ENCODE data around the gene PARD6G. TPM values are rescaled to one million over a fixed set of nuclear protein-coding genes. Genes with fewer than 3 reads are reported as not detected.

Gene PARD6G
- total and polyA plus RNA-seq, 2 experiments from 2014 or later, result 6.9 to 18.5 TPM

- ATAC-seq (no peak), DNase-seq (ENCODE audit: low spot score) (no peak)
- Histone ChIP-seq H3K36me3 (ENCODE audit: insufficient read depth) (no peaks in the 10 kb centered on the region), H3K79me2 (replicated peaks; ENCODE audit: insufficient read depth) (no peaks in the 10 kb centered on the region), H3K27me3 (ENCODE audit: insufficient read depth) (no peaks in the 10 kb centered on the region), H3K4me2 (no peak overlapping the region), H3K4me1 (ENCODE audit: insufficient read depth) (peaks cover 27% of the 10 kb centered on the region), H2AFZ (no peak overlapping the region), H3K27ac (ENCODE audit: low read depth) (no peak overlapping the region), H3F3A (replicated peaks; ENCODE audit: low read depth) (no peaks in the 10 kb centered on the region), H4K20me1 (replicated peaks; ENCODE audit: insufficient read depth) (no peaks in the 10 kb centered on the region; the same call in 1 of the 2 replicates), H3K4me3 (no peak overlapping the region), H3K9me2 (ENCODE audit: insufficient read depth) (no peaks in the 10 kb centered on the region)
- Mint-ChIP-seq H3K27me3 (ENCODE audit: insufficient read depth, low read depth, poor library complexity) (peaks cover 7% of the 10 kb centered on the region), H3K9me3 (no peaks in the 10 kb centered on the region), H3K4me1 (peaks cover 59% of the 10 kb centered on the region), H3K36me3 (ENCODE audit: low read depth) (no peaks in the 10 kb centered on the region), H3K4me3 (no peak overlapping the region), H3K27ac (no peak overlapping the region)
- no peak for TF ChIP-seq CREB1 (CRISPR knock-in tag; IDR thresholded peaks at IDR 0.05; ENCODE audit: low read depth)
- TF ChIP-seq ZNF331 (CRISPR knock-in tag; IDR thresholded peaks at IDR 0.05; ENCODE audit: low read depth), result no peak
- no peak for TF ChIP-seq JUNB (IDR thresholded peaks at IDR 0.05; ENCODE audit: unreplicated experiment)
- TF ChIP-seq EZH2 (IDR thresholded peaks at IDR 0.05; ENCODE audit: low read depth, unreplicated experiment), result no peak
Observed at GRCh38 chr18:80198994-80199748, 48.1 kb downstream of the PARD6G start.

- peaks cover 56% of the 10 kb centered on the region for H3K4me1 Mint-ChIP-seq
- H3K79me2 ChIP-seq (replicated peaks; ENCODE audit: insufficient read depth), result no peaks in the 10 kb centered on the region
- H4K20me1 ChIP-seq (replicated peaks; ENCODE audit: insufficient read depth), result no peaks in the 10 kb centered on the region; the same call in 1 of the 2 replicates
- no peak overlapping the region for H3K4me3 Mint-ChIP-seq
- no peaks in the 10 kb centered on the region for H3K36me3 ChIP-seq (ENCODE audit: insufficient read depth)
- no peaks in the 10 kb centered on the region for H3F3A ChIP-seq (replicated peaks; ENCODE audit: low read depth)
- H3K27ac ChIP-seq (ENCODE audit: low read depth), result no peak overlapping the region
- no peak overlapping the region for H2AFZ ChIP-seq
- H3K27ac Mint-ChIP-seq, result no peak overlapping the region
- H3K4me1 ChIP-seq (ENCODE audit: insufficient read depth), result peaks cover 23% of the 10 kb centered on the region
- no peak overlapping the region for H3K4me3 ChIP-seq
- H3K9me2 ChIP-seq (ENCODE audit: insufficient read depth), result no peaks in the 10 kb centered on the region
- H3K27me3 Mint-ChIP-seq (ENCODE audit: insufficient read depth, low read depth, poor library complexity), result peaks cover 7% of the 10 kb centered on the region
- no peaks in the 10 kb centered on the region for H3K9me3 Mint-ChIP-seq
- DNase-seq (ENCODE audit: low spot score), result no peak
- no peaks in the 10 kb centered on the region for H3K36me3 Mint-ChIP-seq (ENCODE audit: low read depth)
- no peaks in the 10 kb centered on the region for H3K27me3 ChIP-seq (ENCODE audit: insufficient read depth)
- TF ChIP-seq STAT1 (IDR thresholded peaks at IDR 0.05; ENCODE audit: unreplicated experiment), result no peak
- no peak for TF ChIP-seq ETS1 (IDR thresholded peaks at IDR 0.05)
- TF ChIP-seq EZH2 (IDR thresholded peaks at IDR 0.05; ENCODE audit: low read depth, unreplicated experiment), result no peak
- TF ChIP-seq NANOG (IDR thresholded peaks at IDR 0.05; ENCODE audit: borderline replicate concordance), result no peak
- no peak for TF ChIP-seq ZNF331 (CRISPR knock-in tag; IDR thresholded peaks at IDR 0.05; ENCODE audit: low read depth)
- no peak for TF ChIP-seq CTCF (conservative IDR thresholded peaks at IDR 0.05; ENCODE audit: low read depth in 2 of 2)
- no peak for TF ChIP-seq CREB1 (CRISPR knock-in tag; IDR thresholded peaks at IDR 0.05; ENCODE audit: low read depth)
- no peak for TF ChIP-seq REST (IDR thresholded peaks at IDR 0.05; ENCODE audit: unreplicated experiment)
- TF ChIP-seq ZNF114 (CRISPR knock-in tag; IDR thresholded peaks at IDR 0.05), result no peak
- no peak for TF ChIP-seq EZH2phosphoT487 (IDR thresholded peaks at IDR 0.05; ENCODE audit: unreplicated experiment)
- no peak for TF ChIP-seq POLR2AphosphoS5 (IDR thresholded peaks at IDR 0.05; ENCODE audit: low read depth)
- no peak for TF ChIP-seq JUNB (IDR thresholded peaks at IDR 0.05; ENCODE audit: unreplicated experiment)
- no peak for ATAC-seq
- H3K4me2 ChIP-seq, result no peak overlapping the region
Observed at GRCh38 chr18:80198391-80198790, 48.9 kb downstream of the PARD6G start.
